Measurements from ENCODE around the gene LECT2.

The LECT2 gene

GRCh38 chr5:135978993-135979392 is 24.2 kb upstream of the LECT2 start:
- no peak overlapping the region for H3K4me2 ChIP-seq (ENCODE audit: low read length)
- H4K8ac ChIP-seq (ENCODE audit: low read depth, low read length) = no peak overlapping the region
- H3K79me2 ChIP-seq (ENCODE audit: control insufficient read depth, insufficient read depth, low read length) = no peaks in the 10 kb centered on the region
- H4K5ac ChIP-seq (ENCODE audit: low read length) = no peak overlapping the region
- no peak overlapping the region for H2BK15ac ChIP-seq (replicated peaks; ENCODE audit: low read depth)
- no peak for DNase-seq
- peaks cover 3% of the 10 kb centered on the region for H3K4me1 ChIP-seq (ENCODE audit: control insufficient read depth, low read depth, low read length)
- H3K27me3 ChIP-seq (ENCODE audit: insufficient read depth, low read length, poor library complexity) = no peaks in the 10 kb centered on the region
- H2AK5ac ChIP-seq (ENCODE audit: low read length) = no peak overlapping the region
- no peak overlapping the region for H3K56ac ChIP-seq (ENCODE audit: low read length)
- H3K36me3 ChIP-seq (ENCODE audit: control insufficient read depth, insufficient read depth, low read length) = no peaks in the 10 kb centered on the region
- WGBS (ENCODE audit: extremely low coverage, insufficient coverage, low lambda C conversion rate) = no CpG with 5 or more reads among the region's 2 CpGs
- H3K9ac ChIP-seq (ENCODE audit: low read length) = no peak overlapping the region
- H2BK120ac ChIP-seq (ENCODE audit: low read depth, low read length) = no peak overlapping the region
- no peak overlapping the region for H2BK5ac ChIP-seq (ENCODE audit: low read length)
- H3K4ac ChIP-seq (ENCODE audit: low read depth, low read length) = no peak overlapping the region
- H3K79me1 ChIP-seq (ENCODE audit: low read length) = no peaks in the 10 kb centered on the region
- H3K27ac ChIP-seq (ENCODE audit: low read depth, low read length) = no peak overlapping the region
- no peak overlapping the region for H3K23ac ChIP-seq (ENCODE audit: low read length)
- no peak overlapping the region for H3K18ac ChIP-seq (ENCODE audit: low read length)
- H3K4me3 ChIP-seq (ENCODE audit: low read length) = no peak overlapping the region

- Histone ChIP-seq H3K56ac (ENCODE audit: low read length) (peak overlapping the region; percentile 56), H3K4me1 (ENCODE audit: control insufficient read depth, low read depth, low read length) (peaks cover 3% of the 10 kb centered on the region), H3K36me3 (ENCODE audit: control insufficient read depth, insufficient read depth, low read length) (no peaks in the 10 kb centered on the region), H4K5ac (ENCODE audit: low read length) (no peak overlapping the region), H4K8ac (ENCODE audit: low read depth, low read length) (no peak overlapping the region), H2AK5ac (ENCODE audit: low read length) (no peak overlapping the region), H2BK120ac (ENCODE audit: low read depth, low read length) (no peak overlapping the region), H2BK5ac (ENCODE audit: low read length) (peak overlapping the region; percentile 28), H3K4me2 (ENCODE audit: low read length) (no peak overlapping the region), H3K27ac (ENCODE audit: low read depth, low read length) (peak overlapping the region; percentile 3), H2BK15ac (replicated peaks; ENCODE audit: low read depth) (no peak overlapping the region), H3K9ac (ENCODE audit: low read length) (peak overlapping the region; percentile 5), H3K79me1 (ENCODE audit: low read length) (no peaks in the 10 kb centered on the region), H3K79me2 (ENCODE audit: control insufficient read depth, insufficient read depth, low read length) (no peaks in the 10 kb centered on the region), H3K4me3 (ENCODE audit: low read length) (no peak overlapping the region), H3K23ac (ENCODE audit: low read length) (no peak overlapping the region), H3K18ac (ENCODE audit: low read length) (no peak overlapping the region), H3K27me3 (ENCODE audit: insufficient read depth, low read length, poor library complexity) (no peaks in the 10 kb centered on the region), H3K4ac (ENCODE audit: low read depth, low read length) (no peak overlapping the region)
- DNase-seq = peak; percentile 87
- no CpG with 5 or more reads among the region's 4 CpGs for WGBS (ENCODE audit: extremely low coverage, insufficient coverage, low lambda C conversion rate)
Observed at GRCh38 chr5:135978212-135978631, 23.4 kb upstream of the LECT2 start.

DNA sequence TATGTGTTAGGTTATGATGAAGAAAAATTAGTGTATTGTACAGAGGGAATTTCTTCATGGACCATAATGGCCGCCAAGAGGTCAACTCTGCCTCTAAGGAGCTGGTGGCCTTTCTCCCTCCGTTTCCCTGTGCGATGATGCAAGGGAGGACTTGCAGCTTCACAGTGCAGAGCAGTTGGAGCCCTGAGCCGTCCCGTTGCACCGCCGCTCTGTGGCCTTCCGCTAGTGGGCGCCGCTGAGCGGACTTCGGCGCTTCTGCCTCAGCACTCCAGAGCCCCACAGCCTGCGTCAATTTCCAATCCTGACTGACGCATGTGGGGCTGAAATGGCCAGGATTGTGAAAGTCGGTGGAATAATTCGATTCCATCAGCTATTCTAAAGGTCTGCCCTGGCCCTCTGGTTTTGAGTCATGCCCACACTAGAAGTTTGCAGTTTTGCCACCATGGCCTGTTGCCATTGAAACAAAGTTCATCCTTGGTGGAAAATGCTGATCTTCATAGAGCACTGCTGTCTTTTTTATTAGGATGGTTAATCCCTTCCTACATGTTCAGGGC is 22.7 kb upstream of the LECT2 start:
- no peak overlapping the region for H3K18ac ChIP-seq (ENCODE audit: low read length)
- no peaks in the 10 kb centered on the region for H3K79me1 ChIP-seq (ENCODE audit: low read length)
- no peak overlapping the region for H2AK5ac ChIP-seq (ENCODE audit: low read length)
- no peak overlapping the region for H3K4me3 ChIP-seq (ENCODE audit: low read length)
- no peak overlapping the region for H3K27ac ChIP-seq (ENCODE audit: low read depth, low read length)
- no peak overlapping the region for H2BK5ac ChIP-seq (ENCODE audit: low read length)
- H3K36me3 ChIP-seq (ENCODE audit: control insufficient read depth, insufficient read depth, low read length) = no peaks in the 10 kb centered on the region
- peak; percentile 90 for DNase-seq
- H3K56ac ChIP-seq (ENCODE audit: low read length) = no peak overlapping the region
- no peak overlapping the region for H3K4me2 ChIP-seq (ENCODE audit: low read length)
- H3K27me3 ChIP-seq (ENCODE audit: insufficient read depth, low read length, poor library complexity) = no peaks in the 10 kb centered on the region
- H2BK120ac ChIP-seq (ENCODE audit: low read depth, low read length) = no peak overlapping the region
- WGBS (ENCODE audit: extremely low coverage, insufficient coverage, low lambda C conversion rate) = no CpG with 5 or more reads among the region's 17 CpGs
- H3K9ac ChIP-seq (ENCODE audit: low read length) = no peak overlapping the region
- H2BK15ac ChIP-seq (replicated peaks; ENCODE audit: low read depth) = no peak overlapping the region
- no peaks in the 10 kb centered on the region for H3K79me2 ChIP-seq (ENCODE audit: control insufficient read depth, insufficient read depth, low read length)
- no peak overlapping the region for H3K4ac ChIP-seq (ENCODE audit: low read depth, low read length)
- no peak overlapping the region for H4K5ac ChIP-seq (ENCODE audit: low read length)
- H3K4me1 ChIP-seq (ENCODE audit: control insufficient read depth, low read depth, low read length) = peaks cover 3% of the 10 kb centered on the region
- H4K8ac ChIP-seq (ENCODE audit: low read depth, low read length) = no peak overlapping the region
- no peak overlapping the region for H3K23ac ChIP-seq (ENCODE audit: low read length)

GRCh38 chr5:135976216-135976615 is 21.4 kb upstream of the LECT2 start:
- WGBS (ENCODE audit: extremely low coverage, insufficient coverage, low lambda C conversion rate) = no CpG with 5 or more reads among the region's 7 CpGs

DNA sequence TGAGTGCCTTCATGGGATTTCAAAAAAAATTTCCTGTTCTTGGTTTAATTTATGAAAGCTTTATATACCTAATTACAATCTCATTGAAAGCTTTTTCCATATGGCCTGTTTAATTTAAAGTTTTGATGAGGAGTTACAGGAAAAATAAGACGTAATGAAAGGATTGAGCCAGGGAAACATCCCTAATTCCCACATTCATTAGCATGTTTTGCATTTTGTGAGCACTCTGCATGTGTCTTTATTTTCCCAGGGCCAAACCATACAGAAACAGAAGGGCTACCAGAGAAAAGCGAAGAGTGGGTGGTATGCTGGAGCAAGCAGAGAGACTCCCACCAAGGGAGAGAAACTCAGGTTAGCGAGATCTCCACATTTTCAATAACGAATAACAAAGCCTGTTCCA is 20.3 kb upstream of the LECT2 start:
- Histone ChIP-seq H3K4me2 (ENCODE audit: low read length) (no peak overlapping the region), H2BK15ac (replicated peaks; ENCODE audit: low read depth) (no peak overlapping the region), H3K56ac (ENCODE audit: low read length) (no peak overlapping the region), H4K5ac (ENCODE audit: low read length) (no peak overlapping the region), H4K8ac (ENCODE audit: low read depth, low read length) (no peak overlapping the region), H3K4me3 (ENCODE audit: low read length) (no peak overlapping the region), H3K79me2 (ENCODE audit: control insufficient read depth, insufficient read depth, low read length) (no peaks in the 10 kb centered on the region), H3K4ac (ENCODE audit: low read depth, low read length) (no peak overlapping the region), H3K27me3 (ENCODE audit: insufficient read depth, low read length, poor library complexity) (no peaks in the 10 kb centered on the region), H3K23ac (ENCODE audit: low read length) (no peak overlapping the region), H3K18ac (ENCODE audit: low read length) (no peak overlapping the region), H3K36me3 (ENCODE audit: control insufficient read depth, insufficient read depth, low read length) (no peaks in the 10 kb centered on the region), H2AK5ac (ENCODE audit: low read length) (no peak overlapping the region), H3K9ac (ENCODE audit: low read length) (no peak overlapping the region), H2BK5ac (ENCODE audit: low read length) (no peak overlapping the region), H3K79me1 (ENCODE audit: low read length) (no peaks in the 10 kb centered on the region), H3K27ac (ENCODE audit: low read depth, low read length) (no peak overlapping the region), H3K4me1 (ENCODE audit: control insufficient read depth, low read depth, low read length) (peaks cover 3% of the 10 kb centered on the region), H2BK120ac (ENCODE audit: low read depth, low read length) (no peak overlapping the region)
- no CpG with 5 or more reads among the region's 4 CpGs for WGBS (ENCODE audit: extremely low coverage, insufficient coverage, low lambda C conversion rate)
- no peak for DNase-seq

More at GRCh38 chr5:135976216-135976615, 21.4 kb upstream of the LECT2 start:
- no peak overlapping the region for H3K4ac ChIP-seq (ENCODE audit: low read depth, low read length)
- no peak overlapping the region for H3K9ac ChIP-seq (ENCODE audit: low read length)
- H3K4me3 ChIP-seq (ENCODE audit: low read length) = no peak overlapping the region
- H2BK5ac ChIP-seq (ENCODE audit: low read length) = no peak overlapping the region
- no peaks in the 10 kb centered on the region for H3K27me3 ChIP-seq (ENCODE audit: insufficient read depth, low read length, poor library complexity)
- H3K79me2 ChIP-seq (ENCODE audit: control insufficient read depth, insufficient read depth, low read length) = no peaks in the 10 kb centered on the region
- no peak overlapping the region for H2BK15ac ChIP-seq (replicated peaks; ENCODE audit: low read depth)
- no peak overlapping the region for H2BK120ac ChIP-seq (ENCODE audit: low read depth, low read length)
- no peak overlapping the region for H3K4me2 ChIP-seq (ENCODE audit: low read length)
- no peak overlapping the region for H3K56ac ChIP-seq (ENCODE audit: low read length)
- peaks cover 3% of the 10 kb centered on the region for H3K4me1 ChIP-seq (ENCODE audit: control insufficient read depth, low read depth, low read length)
- no peak overlapping the region for H2AK5ac ChIP-seq (ENCODE audit: low read length)
- no peak overlapping the region for H3K23ac ChIP-seq (ENCODE audit: low read length)
- no peak overlapping the region for H3K18ac ChIP-seq (ENCODE audit: low read length)
- no peaks in the 10 kb centered on the region for H3K36me3 ChIP-seq (ENCODE audit: control insufficient read depth, insufficient read depth, low read length)
- H4K5ac ChIP-seq (ENCODE audit: low read length) = no peak overlapping the region
- no peaks in the 10 kb centered on the region for H3K79me1 ChIP-seq (ENCODE audit: low read length)
- H3K27ac ChIP-seq (ENCODE audit: low read depth, low read length) = no peak overlapping the region
- DNase-seq = no peak
- H4K8ac ChIP-seq (ENCODE audit: low read depth, low read length) = no peak overlapping the region

DNA sequence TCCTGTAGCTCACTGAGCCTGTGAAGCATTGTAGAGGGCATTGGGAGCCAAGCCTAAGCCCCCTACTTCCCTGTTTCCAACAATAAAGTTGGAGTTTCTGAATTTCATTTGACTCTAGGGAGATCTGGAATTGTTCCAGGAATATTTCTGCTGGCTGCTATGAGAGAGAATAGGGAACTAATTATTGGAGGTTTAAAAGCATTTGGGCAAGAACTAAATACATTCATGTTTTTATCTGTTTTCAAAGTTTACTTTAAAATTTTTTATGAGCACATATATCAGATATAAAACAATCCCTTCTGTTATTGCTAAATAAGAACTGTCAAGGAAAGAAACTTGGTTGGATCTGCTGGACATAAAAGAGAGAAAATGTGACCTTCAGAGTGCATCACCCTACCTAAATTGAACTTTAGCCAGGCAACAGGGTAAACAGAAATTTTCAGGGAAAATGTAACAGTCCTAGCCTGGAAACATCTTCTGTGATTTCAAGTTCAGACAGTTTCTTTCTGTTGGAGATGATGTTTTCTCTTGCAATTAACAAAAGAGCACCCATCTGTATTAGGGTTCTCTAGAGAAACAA is 19.3 kb upstream of the LECT2 start:
- H2AK5ac ChIP-seq (ENCODE audit: low read length) = no peak overlapping the region
- no peak overlapping the region for H3K4me3 ChIP-seq (ENCODE audit: low read length)
- H3K56ac ChIP-seq (ENCODE audit: low read length) = no peak overlapping the region
- H4K8ac ChIP-seq (ENCODE audit: low read depth, low read length) = no peak overlapping the region
- no peak for DNase-seq
- H2BK120ac ChIP-seq (ENCODE audit: low read depth, low read length) = no peak overlapping the region
- H3K79me2 ChIP-seq (ENCODE audit: control insufficient read depth, insufficient read depth, low read length) = no peaks in the 10 kb centered on the region
- H3K27me3 ChIP-seq (ENCODE audit: insufficient read depth, low read length, poor library complexity) = no peaks in the 10 kb centered on the region
- H4K5ac ChIP-seq (ENCODE audit: low read length) = no peak overlapping the region
- H3K4me2 ChIP-seq (ENCODE audit: low read length) = no peak overlapping the region
- no peaks in the 10 kb centered on the region for H3K36me3 ChIP-seq (ENCODE audit: control insufficient read depth, insufficient read depth, low read length)
- peaks cover 3% of the 10 kb centered on the region for H3K4me1 ChIP-seq (ENCODE audit: control insufficient read depth, low read depth, low read length)
- no peak overlapping the region for H3K18ac ChIP-seq (ENCODE audit: low read length)
- H2BK5ac ChIP-seq (ENCODE audit: low read length) = no peak overlapping the region
- no peak overlapping the region for H3K23ac ChIP-seq (ENCODE audit: low read length)
- no peak overlapping the region for H3K27ac ChIP-seq (ENCODE audit: low read depth, low read length)
- no peak overlapping the region for H3K9ac ChIP-seq (ENCODE audit: low read length)
- no peaks in the 10 kb centered on the region for H3K79me1 ChIP-seq (ENCODE audit: low read length)
- no peak overlapping the region for H2BK15ac ChIP-seq (replicated peaks; ENCODE audit: low read depth)
- no peak overlapping the region for H3K4ac ChIP-seq (ENCODE audit: low read depth, low read length)

Measured in mesendoderm (in vitro differentiated cells).